ENCODE results near the gene LUZP1. TPM values are rescaled to one million over a fixed set of nuclear protein-coding genes. Genes with fewer than 3 reads are reported as not detected.

Gene LUZP1
- total and polyA plus RNA-seq, 12 donors: 6.4 to 40.1 (median 29.9) TPM

GRCh38 chr1:23069149-23069548 lies 99.5 kb downstream of the LUZP1 start:
- intact Hi-C loops (cut with DNase I): no loop called here
- peaks cover 0 to 100% (median 35%) of the 10 kb centered on the region in 9 donors for H3K36me3 ChIP-seq

GRCh38 chr1:23066075-23066474 lies 102.6 kb downstream of the LUZP1 start:
- no peak for ATAC-seq
- Histone ChIP-seq H3K36me3 (peaks cover 0 to 95% (median 21%) of the 10 kb centered on the region in 9 donors), H3K4me1 (no peaks in the 10 kb centered on the region), H3K27me3 (no peaks in the 10 kb centered on the region), H3K27ac (no peak overlapping the region), H3K9me3 (no peaks in the 10 kb centered on the region), H3K4me3 (no peak overlapping the region)
- TF ChIP-seq CTCF (IDR thresholded peaks at IDR 0.05): no peak
- WGBS, 2 donors: 93 to 94% methylated on average over 2 of the region's 2 CpGs
- no peak for DNase-seq
- intact Hi-C loops (cut with DNase I): no loop called here

More at GRCh38 chr1:23069149-23069548, 99.5 kb downstream of the LUZP1 start:
- Histone ChIP-seq H3K4me3 (no peak overlapping the region), H3K4me1 (no peaks in the 10 kb centered on the region), H3K9me3 (no peaks in the 10 kb centered on the region), H3K27me3 (no peaks in the 10 kb centered on the region), H3K27ac (no peak overlapping the region)
- no peak for DNase-seq
- no peak for TF ChIP-seq CTCF (IDR thresholded peaks at IDR 0.05)
- ATAC-seq: no peak
- 89 to 91% methylated on average over 2 of the region's 2 CpGs for WGBS, 2 donors

GRCh38 chr1:23065385-23065784 lies 103.3 kb downstream of the LUZP1 start:
- peaks cover 0 to 95% (median 17%) of the 10 kb centered on the region in 9 donors for H3K36me3 ChIP-seq
- intact Hi-C loops (cut with DNase I): no loop called here

GRCh38 chr1:23062271-23062670 lies 106.4 kb downstream of the LUZP1 start:
- no peak overlapping the region for H3K27ac ChIP-seq

More at GRCh38 chr1:23065385-23065784, 103.3 kb downstream of the LUZP1 start:
- DNase-seq: no peak
- Histone ChIP-seq H3K27ac (no peak overlapping the region), H3K27me3 (no peaks in the 10 kb centered on the region), H3K4me3 (no peak overlapping the region), H3K4me1 (no peaks in the 10 kb centered on the region), H3K9me3 (no peaks in the 10 kb centered on the region)
- no peak for TF ChIP-seq CTCF (IDR thresholded peaks at IDR 0.05)
- 76 to 87% methylated on average over 2 of the region's 2 CpGs for WGBS, 2 donors
- ATAC-seq: no peak

More at GRCh38 chr1:23062271-23062670, 106.4 kb downstream of the LUZP1 start:
- intact Hi-C loops (cut with DNase I): no loop called here
- Histone ChIP-seq H3K9me3 (no peaks in the 10 kb centered on the region), H3K4me1 (no peaks in the 10 kb centered on the region), H3K36me3 (peaks cover 0 to 96% (median 33%) of the 10 kb centered on the region in 9 donors), H3K27me3 (no peaks in the 10 kb centered on the region), H3K4me3 (no peak overlapping the region)
- no peak for DNase-seq
- 88 to 91% methylated on average over 2 of the region's 2 CpGs for WGBS, 2 donors
- TF ChIP-seq CTCF (IDR thresholded peaks at IDR 0.05): no peak
- no peak for ATAC-seq
